ENCODE data around the gene HS1BP3. TPM values are rescaled to one million over a fixed set of nuclear protein-coding genes. Genes with fewer than 3 reads are reported as not detected.

HS1BP3 gene
- total and polyA plus RNA-seq, 8 donors = 13.8 to 105 (median 23.3) TPM

GRCh38 chr2:20663196-20664070, 12.5 kb upstream of the HS1BP3 start:
- H3K36me3 ChIP-seq = no peaks in the 10 kb centered on the region
- DNase-seq = peak in 1 of 2 donors; percentile 10
- peaks cover 14 to 82% (median 55%) of the 10 kb centered on the region in 3 donors for H3K27me3 ChIP-seq
- no peak for TF ChIP-seq CTCF (IDR thresholded peaks at IDR 0.05)
- no peak for TF ChIP-seq POLR2AphosphoS5 (IDR thresholded peaks at IDR 0.05)
- no peak for TF ChIP-seq POLR2A (IDR thresholded peaks at IDR 0.05)
- TF ChIP-seq EP300 (IDR thresholded peaks at IDR 0.05) = no peak
- peaks cover 28 to 44% (median 37%) of the 10 kb centered on the region in 4 donors for H3K4me1 ChIP-seq
- no peak overlapping the region for H3K4me3 ChIP-seq
- H3K27ac ChIP-seq = no peak overlapping the region
- no peaks in the 10 kb centered on the region for H3K9me3 ChIP-seq
- intact Hi-C loops (cut with DNase I; ENCODE audit: low total_unique reads) = loop anchor here (5.0 kb wide), 1 partner anchor 299 kb away; no protein-coding TSS in a partner anchor
- 35 to 49% (median 42%) methylated on average over 7 of the region's 7 CpGs for WGBS, 5 donors

GRCh38 chr2:20662308-20662937, 11.5 kb upstream of the HS1BP3 start:
- Histone ChIP-seq H3K9me3 (no peaks in the 10 kb centered on the region), H3K4me3 (no peak overlapping the region), H3K36me3 (no peaks in the 10 kb centered on the region), H3K4me1 (peaks cover 24 to 38% (median 31%) of the 10 kb centered on the region in 4 donors), H3K27me3 (peaks cover 14 to 72% (median 45%) of the 10 kb centered on the region in 3 donors), H3K27ac (no peak overlapping the region)
- DNase-seq = no peak
- WGBS, 5 donors = 59 to 82% (median 72%) methylated on average over 4 to 5 of the region's 5 CpGs
- intact Hi-C loops (cut with DNase I; ENCODE audit: low total_unique reads) = loop anchor here (5.0 kb wide), 1 partner anchor 300 kb away; no protein-coding TSS in a partner anchor
- TF ChIP-seq POLR2A (IDR thresholded peaks at IDR 0.05) (no peak), POLR2AphosphoS5 (IDR thresholded peaks at IDR 0.05) (no peak), CTCF (IDR thresholded peaks at IDR 0.05) (no peak), EP300 (IDR thresholded peaks at IDR 0.05) (no peak)

GRCh38 chr2:20661421-20662307, 10.8 kb upstream of the HS1BP3 start:
- peak in 6 of 7 experiments; percentile 20 to 97 (median 96) for TF ChIP-seq CTCF (IDR thresholded peaks at IDR 0.05)
- TF ChIP-seq EP300 (IDR thresholded peaks at IDR 0.05) = no peak
- peak in 1 of 3 donors; percentile 26 for TF ChIP-seq POLR2AphosphoS5 (IDR thresholded peaks at IDR 0.05)
- peaks cover 10 to 64% (median 40%) of the 10 kb centered on the region in 3 donors for H3K27me3 ChIP-seq
- H3K9me3 ChIP-seq = no peaks in the 10 kb centered on the region
- peak; percentile 72 to 91 for DNase-seq
- WGBS, 5 donors = 29 to 36% (median 35%) methylated on average over 10 to 11 of the region's 11 CpGs
- H3K4me1 ChIP-seq = peaks cover 19 to 32% (median 26%) of the 10 kb centered on the region in 4 donors
- intact Hi-C loops (cut with DNase I; ENCODE audit: low total_unique reads) = loop anchor here (5.0 kb wide), 1 partner anchor 301 kb away; no protein-coding TSS in a partner anchor
- H3K4me3 ChIP-seq = no peak overlapping the region
- no peaks in the 10 kb centered on the region for H3K36me3 ChIP-seq
- no peak overlapping the region for H3K27ac ChIP-seq
